ENCODE data around the gene COQ8A.

The COQ8A gene

GRCh38 chr1:227010645-227011044, 70.6 kb downstream of the COQ8A start:
- DNase-seq (ENCODE audit: low read depth) = no peak

DNA sequence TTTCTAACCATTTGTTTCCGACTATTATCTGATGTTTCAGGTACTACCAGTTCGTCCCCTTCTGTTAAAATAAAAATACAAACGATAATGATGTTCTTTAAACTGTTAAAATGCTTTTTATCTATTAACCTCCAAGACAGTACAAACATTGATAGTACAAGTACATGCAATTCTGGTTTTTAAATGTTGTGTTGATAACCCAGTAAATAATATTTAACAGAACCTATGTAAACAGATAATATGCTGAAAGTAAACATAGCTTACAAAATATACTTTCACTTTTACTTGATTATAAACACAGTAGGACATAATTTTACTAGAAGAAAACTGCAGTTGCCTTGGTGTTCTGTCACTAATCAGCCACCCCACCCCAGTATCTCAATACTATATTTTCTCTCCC, 76.9 kb downstream of the COQ8A start:
- DNase-seq (ENCODE audit: low read depth) = no peak

DNA sequence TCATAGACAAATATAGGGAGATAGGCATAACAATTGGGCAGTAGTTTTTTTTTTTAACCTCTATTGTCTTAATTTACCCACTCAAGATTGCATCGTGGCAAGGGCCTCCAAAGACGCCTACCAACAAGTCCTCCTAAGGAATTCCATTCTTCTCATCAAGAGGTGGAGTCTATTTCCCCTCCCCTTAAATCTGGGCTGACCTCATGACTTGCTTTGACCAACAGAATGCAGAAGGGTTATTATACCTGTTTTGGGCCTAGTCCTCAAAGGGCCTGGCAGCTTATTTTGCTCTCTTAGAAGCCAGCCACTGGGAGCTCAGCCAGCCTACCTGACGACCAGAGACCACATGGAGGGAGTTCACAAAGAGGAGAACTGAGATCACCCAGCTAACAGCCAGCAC, 92.3 kb downstream of the COQ8A start:
- DNase-seq (ENCODE audit: low read depth) = no peak

GRCh38 chr1:227033880-227034279, 93.8 kb downstream of the COQ8A start:
- DNase-seq (ENCODE audit: low read depth) = no peak

- no peak for DNase-seq (ENCODE audit: low read depth)
These were observed 95.2 kb downstream of the COQ8A start for GRCh38 chr1:227035316-227035715.

DNA sequence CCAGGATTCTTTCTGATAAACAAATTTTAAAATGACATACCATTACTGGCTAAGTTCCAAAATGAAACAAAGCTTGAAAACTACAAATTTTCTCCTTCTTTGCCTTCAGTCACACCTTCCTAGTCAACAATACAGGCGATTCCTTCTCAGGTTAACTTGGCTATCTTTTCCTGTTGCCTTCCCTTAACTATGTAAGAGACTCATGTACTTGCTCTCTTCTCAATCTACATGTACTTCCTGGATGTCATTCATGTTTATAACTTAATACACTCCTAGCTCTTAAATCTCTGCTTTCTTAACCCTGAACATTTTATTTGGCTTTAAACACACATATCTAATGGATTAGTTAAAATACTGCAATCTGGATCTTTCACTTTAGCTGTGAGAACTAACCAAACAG, 97.0 kb downstream of the COQ8A start:
- DNase-seq (ENCODE audit: low read depth) = no peak
